Activated T-helper 1 cell treated with anti-CD3 and anti-CD28 coated beads, Interleukin-12 subunit alpha, Interleukin-12 subunit beta, Interleukin-2, Interleukin-4 antibody, amounts not matched to agents 30 ng/mL and 10 ng/mL and 1 ng/mL, durations not matched to agents 14 hours and 24 hours and 36 hours (primary cell): ENCODE data around the gene IQCF6. TPM values are rescaled to one million over a fixed set of nuclear protein-coding genes. Genes with fewer than 3 reads are reported as not detected.
"Not testable (repeated sequence)": the region's sequence is repeated elsewhere in the genome, so short reads cannot be mapped to it uniquely, and the experiment has no call there.

Experiments
- DNase-seq: peaks from one replicate; pipeline ENCODE4 v3.0.0; 2021; ENCODE audit warnings: low spot score
- H3K27ac Mint-ChIP-seq: one replicate; pipeline ENCODE4 v1.8.0; 2021; ENCODE audit warnings: mild to moderate bottlenecking, mixed read lengths
- H3K27me3 Mint-ChIP-seq: one replicate; pipeline ENCODE4 v1.8.0; 2022; ENCODE audit warnings: mild to moderate bottlenecking, moderate library complexity, mixed read lengths; ENCODE audit not compliant: insufficient read depth
- H3K36me3 Mint-ChIP-seq: one replicate; pipeline ENCODE4 v1.8.0; 2021; ENCODE audit warnings: low read depth, mixed read lengths
- H3K4me1 Mint-ChIP-seq: one replicate; pipeline ENCODE4 v1.8.0; 2021; ENCODE audit warnings: low read depth, mixed read lengths
- H3K4me3 Mint-ChIP-seq: one replicate; pipeline ENCODE4 v1.8.0; 2021; ENCODE audit warnings: mild to moderate bottlenecking, moderate library complexity, mixed read lengths
- H3K9me3 Mint-ChIP-seq: one replicate; pipeline ENCODE4 v1.8.0; 2021; ENCODE audit warnings: mixed read lengths
- intact Hi-C: fragments of 100-400 bp; cut with micrococcal nuclease; formaldehyde crosslinking; loops from one replicate; pipeline ENCODE4 v1.15.1; 2024
- total RNA-seq: library from RNA; stranded (reverse); gene quantifications from 2 replicates; pipeline ENCODE4 v1.2.3, GENCODE V29; 2022

IQCF6 gene
- total RNA-seq, 1 donor from 2014 or later, result not detected

GRCh38 chr3:51798411-51798963 is 19.4 kb upstream of the IQCF6 start:
- no peaks in the 10 kb centered on the region for H3K36me3 Mint-ChIP-seq
- no peaks in the 10 kb centered on the region for H3K9me3 Mint-ChIP-seq
- H3K4me1 Mint-ChIP-seq, result peaks cover 44% of the 10 kb centered on the region
- H3K27me3 Mint-ChIP-seq, result peaks cover 4% of the 10 kb centered on the region
- no peak overlapping the region for H3K27ac Mint-ChIP-seq
- DNase-seq, result no peak
- intact Hi-C loops, result no loop called here
- peak overlapping the region; percentile 8 for H3K4me3 Mint-ChIP-seq

GRCh38 chr3:51796854-51797253 is 17.8 kb upstream of the IQCF6 start:
- H3K36me3 Mint-ChIP-seq, result no peaks in the 10 kb centered on the region
- no peaks in the 10 kb centered on the region for H3K9me3 Mint-ChIP-seq
- intact Hi-C loops, result loop anchor here (2.0 kb wide), 1 partner anchor 68 kb away; no protein-coding TSS in a partner anchor
- H3K4me3 Mint-ChIP-seq, result no peak overlapping the region
- H3K27me3 Mint-ChIP-seq, result peaks cover 4% of the 10 kb centered on the region
- H3K27ac Mint-ChIP-seq, result no peak overlapping the region
- peaks cover 45% of the 10 kb centered on the region for H3K4me1 Mint-ChIP-seq
- peak; percentile 14 for DNase-seq

GRCh38 chr3:51794206-51794605 is 15.2 kb upstream of the IQCF6 start:
- Mint-ChIP-seq H3K36me3 (no peaks in the 10 kb centered on the region), H3K4me3 (no peak overlapping the region), H3K27ac (no peak overlapping the region), H3K27me3 (peaks cover 4% of the 10 kb centered on the region), H3K4me1 (peaks cover 50% of the 10 kb centered on the region), H3K9me3 (no peaks in the 10 kb centered on the region)
- intact Hi-C loops, result no loop called here
- no peak for DNase-seq

- no peaks in the 10 kb centered on the region for H3K36me3 Mint-ChIP-seq
- H3K9me3 Mint-ChIP-seq, result no peaks in the 10 kb centered on the region
- H3K27ac Mint-ChIP-seq, result no peak overlapping the region
- peaks cover 44% of the 10 kb centered on the region for H3K4me1 Mint-ChIP-seq
- no peak for DNase-seq
- H3K4me3 Mint-ChIP-seq, result no peak overlapping the region
- H3K27me3 Mint-ChIP-seq, result peaks cover 4% of the 10 kb centered on the region
- intact Hi-C loops, result no loop called here
Measured at GRCh38 chr3:51792206-51792605, 13.2 kb upstream of the IQCF6 start.

GRCh38 chr3:51789437-51789836 is 10.4 kb upstream of the IQCF6 start:
- no peak overlapping the region for H3K27ac Mint-ChIP-seq
- no peak overlapping the region for H3K4me3 Mint-ChIP-seq
- H3K9me3 Mint-ChIP-seq, result no peaks in the 10 kb centered on the region
- intact Hi-C loops, result loop anchor here (5.0 kb wide), 1 partner anchor 37 kb away; no protein-coding TSS in a partner anchor
- H3K4me1 Mint-ChIP-seq, result peaks cover 36% of the 10 kb centered on the region
- H3K27me3 Mint-ChIP-seq, result peaks cover 7% of the 10 kb centered on the region
- H3K36me3 Mint-ChIP-seq, result no peaks in the 10 kb centered on the region
- DNase-seq, result no peak

GRCh38 chr3:51787576-51787975 is 8.5 kb upstream of the IQCF6 start:
- not testable (repeated sequence) for H3K9me3 Mint-ChIP-seq, H3K27ac Mint-ChIP-seq, H3K4me3 Mint-ChIP-seq, DNase-seq, H3K36me3 Mint-ChIP-seq
- peaks cover 17% of the 10 kb centered on the region for H3K27me3 Mint-ChIP-seq
- intact Hi-C loops, result loop anchor here (5.0 kb wide), 1 partner anchor 35 kb away; no protein-coding TSS in a partner anchor
- peaks cover 36% of the 10 kb centered on the region for H3K4me1 Mint-ChIP-seq

GRCh38 chr3:51786267-51786666 is 7.2 kb upstream of the IQCF6 start:
- H3K36me3 Mint-ChIP-seq, result no peaks in the 10 kb centered on the region
- DNase-seq, result no peak

GRCh38 chr3:51778554-51778953 is 483 bp downstream of the IQCF6 start:
- Mint-ChIP-seq H3K27ac (no peak overlapping the region), H3K4me1 (no peaks in the 10 kb centered on the region), H3K27me3 (peaks cover 11% of the 10 kb centered on the region), H3K9me3 (no peaks in the 10 kb centered on the region), H3K4me3 (no peak overlapping the region), H3K36me3 (no peaks in the 10 kb centered on the region)
- intact Hi-C loops, result no loop called here
- no peak for DNase-seq

More at GRCh38 chr3:51786267-51786666, 7.2 kb upstream of the IQCF6 start:
- intact Hi-C loops, result loop anchor here (5.0 kb wide), 1 partner anchor 34 kb away; no protein-coding TSS in a partner anchor
- no peak overlapping the region for H3K4me3 Mint-ChIP-seq
- no peak overlapping the region for H3K27ac Mint-ChIP-seq
- H3K27me3 Mint-ChIP-seq, result peaks cover 17% of the 10 kb centered on the region
- no peaks in the 10 kb centered on the region for H3K9me3 Mint-ChIP-seq
- H3K4me1 Mint-ChIP-seq, result peaks cover 31% of the 10 kb centered on the region

- Mint-ChIP-seq H3K27me3 (peaks cover 12% of the 10 kb centered on the region), H3K27ac (no peak overlapping the region), H3K36me3 (no peaks in the 10 kb centered on the region), H3K9me3 (no peaks in the 10 kb centered on the region), H3K4me1 (no peaks in the 10 kb centered on the region), H3K4me3 (no peak overlapping the region)
- intact Hi-C loops, result no loop called here
- no peak for DNase-seq
Measured at GRCh38 chr3:51777985-51778384, 1.1 kb downstream of the IQCF6 start.

GRCh38 chr3:51773529-51774056 is 5.4 kb downstream of the IQCF6 start:
- H3K27ac Mint-ChIP-seq, result no peak overlapping the region
- DNase-seq, result no peak
- no peaks in the 10 kb centered on the region for H3K9me3 Mint-ChIP-seq
- H3K36me3 Mint-ChIP-seq, result peaks cover 1% of the 10 kb centered on the region
- peaks cover 21% of the 10 kb centered on the region for H3K27me3 Mint-ChIP-seq
- intact Hi-C loops, result no loop called here
- no peak overlapping the region for H3K4me3 Mint-ChIP-seq
- no peaks in the 10 kb centered on the region for H3K4me1 Mint-ChIP-seq

GRCh38 chr3:51759203-51759602 is 19.8 kb downstream of the IQCF6 start:
- H3K36me3 Mint-ChIP-seq, result peaks cover 6% of the 10 kb centered on the region
- no peak overlapping the region for H3K4me3 Mint-ChIP-seq
- DNase-seq, result no peak
- intact Hi-C loops, result no loop called here
- peaks cover 11% of the 10 kb centered on the region for H3K27me3 Mint-ChIP-seq
- peaks cover 46% of the 10 kb centered on the region for H3K9me3 Mint-ChIP-seq
- H3K4me1 Mint-ChIP-seq, result peaks cover 4% of the 10 kb centered on the region
- H3K27ac Mint-ChIP-seq, result no peak overlapping the region

GRCh38 chr3:51753763-51754750 is 25.0 kb downstream of the IQCF6 start:
- H3K27ac Mint-ChIP-seq, H3K4me3 Mint-ChIP-seq, DNase-seq, H3K36me3 Mint-ChIP-seq: not testable (repeated sequence)
- intact Hi-C loops, result loop anchor here (5.0 kb wide), 1 partner anchor 33 kb away; no protein-coding TSS in a partner anchor
- peaks cover 26% of the 10 kb centered on the region for H3K9me3 Mint-ChIP-seq
- peaks cover 26% of the 10 kb centered on the region for H3K4me1 Mint-ChIP-seq
- H3K27me3 Mint-ChIP-seq, result peaks cover 18% of the 10 kb centered on the region

GRCh38 chr3:51751287-51751686 is 27.8 kb downstream of the IQCF6 start:
- H3K9me3 Mint-ChIP-seq, result peaks cover 18% of the 10 kb centered on the region
- no peak overlapping the region for H3K27ac Mint-ChIP-seq
- H3K36me3 Mint-ChIP-seq, result peaks cover 4% of the 10 kb centered on the region
- no peak for DNase-seq
- intact Hi-C loops, result loop anchor here (5.0 kb wide), 1 partner anchor 36 kb away; no protein-coding TSS in a partner anchor
- no peak overlapping the region for H3K4me3 Mint-ChIP-seq
- H3K27me3 Mint-ChIP-seq, result peaks cover 12% of the 10 kb centered on the region
- H3K4me1 Mint-ChIP-seq, result peaks cover 26% of the 10 kb centered on the region
